Activated CD8-positive, alpha-beta memory T cell treated with anti-CD3 and anti-CD28 coated beads, Interleukin-2, amount 50 U/mL, for 24 hours (primary cell): ENCODE results near the gene ADAMTS16.

ENCODE experiments used
- DNase-seq: peaks from one replicate; pipeline ENCODE4 v3.0.0-alpha.2; 2020; ENCODE audit errors: extremely low read depth

Gene ADAMTS16

DNA sequence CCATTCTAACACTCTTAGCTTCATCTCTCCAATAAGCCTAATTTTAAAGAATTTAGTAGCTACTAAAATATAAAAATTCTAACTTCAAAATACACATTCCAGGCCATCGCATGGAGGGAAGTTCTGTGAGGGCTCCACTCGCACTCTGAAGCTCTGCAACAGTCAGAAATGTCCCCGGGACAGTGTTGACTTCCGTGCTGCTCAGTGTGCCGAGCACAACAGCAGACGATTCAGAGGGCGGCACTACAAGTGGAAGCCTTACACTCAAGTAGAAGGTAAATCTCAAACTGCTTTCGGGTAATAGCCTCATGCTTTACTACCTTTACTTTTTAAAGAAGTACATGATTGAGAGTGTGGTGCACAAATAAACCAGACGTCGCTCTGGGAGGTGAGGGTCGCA, 94.8 kb downstream of the ADAMTS16 start:
- no peak for DNase-seq

DNA sequence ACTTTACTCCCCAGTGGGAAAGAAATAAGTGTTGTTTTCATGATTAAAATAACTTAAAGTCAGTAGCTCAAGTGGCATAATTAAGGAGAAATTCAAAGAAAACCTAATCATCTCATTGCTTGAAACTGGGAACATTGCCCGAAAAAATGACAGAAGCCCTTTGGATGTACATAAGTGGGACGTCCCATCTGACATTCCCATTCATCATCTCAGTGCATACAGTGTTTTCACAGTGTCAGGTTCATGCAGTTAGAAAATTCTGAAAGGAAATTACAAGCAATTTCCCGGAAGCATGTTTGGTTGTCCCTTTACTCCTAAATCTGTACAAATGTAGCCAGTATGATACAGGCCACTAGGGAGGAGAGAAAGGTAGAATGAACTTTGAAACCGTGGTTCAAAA, 95.6 kb downstream of the ADAMTS16 start:
- DNase-seq = no peak

DNA sequence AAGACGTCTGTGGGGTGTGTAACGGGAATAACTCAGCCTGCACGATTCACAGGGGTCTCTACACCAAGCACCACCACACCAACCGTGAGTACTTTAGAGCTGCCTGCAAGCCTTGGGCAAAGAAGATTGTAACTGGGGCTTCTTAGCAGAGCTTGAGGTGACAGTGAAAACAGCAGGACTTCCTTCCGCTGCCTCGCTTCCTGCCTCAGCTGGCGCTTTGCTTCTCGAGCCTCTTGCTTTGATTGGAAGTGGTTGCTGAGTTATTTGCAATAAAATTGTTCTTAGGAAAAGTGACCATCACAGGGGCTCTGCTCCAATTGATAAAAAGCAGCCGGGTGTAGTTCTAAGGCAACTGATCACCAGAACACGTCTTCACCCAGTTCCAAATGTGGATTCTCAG, 99.1 kb downstream of the ADAMTS16 start:
- DNase-seq = no peak

DNA sequence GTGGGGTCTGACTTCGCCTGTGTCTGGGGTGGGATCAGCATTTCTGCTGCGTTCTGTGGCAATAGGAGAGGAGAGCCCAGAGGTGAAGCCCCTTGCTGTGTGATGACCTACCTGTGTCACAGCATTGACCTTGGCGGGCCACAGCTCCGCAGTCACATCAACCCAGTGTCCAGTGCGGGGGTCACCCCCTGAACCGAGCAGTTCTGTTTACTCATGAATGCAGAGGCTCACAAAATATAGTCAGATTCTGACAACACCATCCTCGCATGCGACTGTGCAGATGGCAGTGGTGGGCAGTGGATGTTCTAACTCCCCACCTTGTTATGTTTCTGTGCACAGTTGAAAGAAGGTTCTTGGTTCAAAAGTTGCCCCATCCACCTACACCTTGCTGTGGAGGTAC, 100.1 kb downstream of the ADAMTS16 start:
- no peak for DNase-seq

DNA sequence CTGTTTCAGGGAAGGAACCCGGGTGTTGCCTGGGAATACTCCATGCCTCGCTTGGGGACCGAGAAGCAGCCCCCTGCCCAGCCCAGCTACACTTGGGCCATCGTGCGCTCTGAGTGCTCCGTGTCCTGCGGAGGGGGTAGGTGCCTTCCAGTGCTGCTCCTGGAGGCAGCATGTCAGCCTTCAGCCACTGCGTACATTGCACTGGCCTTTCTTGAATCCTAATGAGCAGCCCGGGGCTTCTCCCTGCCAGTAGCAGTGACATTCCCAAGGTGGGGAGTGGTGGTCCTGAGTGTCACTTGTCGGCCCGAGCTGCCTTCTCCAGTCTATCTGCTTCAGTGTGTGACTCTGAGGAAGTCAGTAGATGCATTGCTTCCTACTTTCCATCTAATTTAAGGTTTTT, 101.9 kb downstream of the ADAMTS16 start:
- no peak for DNase-seq

DNA sequence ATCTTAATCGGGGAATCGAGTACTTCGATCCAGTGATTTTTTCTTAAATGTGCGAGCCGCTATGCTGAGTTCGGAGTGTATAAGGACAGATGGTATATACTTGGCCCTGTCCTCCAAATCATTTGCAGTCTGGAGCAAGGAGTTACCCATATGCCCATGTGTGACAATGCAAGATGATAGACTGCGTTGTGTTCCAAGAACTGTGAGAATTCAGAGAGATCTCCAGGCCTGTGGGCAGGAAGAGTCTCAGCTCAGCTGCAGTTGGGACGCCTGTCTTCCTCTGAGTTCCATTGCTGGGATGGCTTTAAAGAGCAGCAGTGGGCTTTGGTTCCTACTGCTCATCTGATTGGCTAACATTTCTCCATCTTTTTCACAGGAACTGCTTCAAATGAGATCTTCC, 106.6 kb downstream of the ADAMTS16 start:
- no peak for DNase-seq

DNA sequence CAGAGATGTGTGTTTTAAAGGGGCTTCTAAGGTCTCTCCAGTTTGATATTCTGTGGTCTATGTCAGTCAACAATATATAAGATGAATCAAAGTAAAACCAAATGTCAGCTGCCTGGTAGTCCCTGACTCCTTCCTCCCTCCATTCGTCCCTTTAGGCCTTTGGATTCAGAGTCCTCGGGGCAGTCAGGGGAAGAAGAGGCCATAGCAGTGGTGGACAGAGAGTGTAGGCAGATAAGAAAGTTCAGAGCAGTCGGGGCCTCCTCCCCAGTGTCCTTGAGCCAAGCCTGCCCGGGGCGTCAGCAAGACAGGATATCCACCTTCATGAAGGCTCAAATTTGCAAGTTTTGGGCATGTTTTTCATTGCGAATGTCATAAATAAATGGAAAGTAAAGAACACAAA, 110.6 kb downstream of the ADAMTS16 start:
- DNase-seq = no peak

DNA sequence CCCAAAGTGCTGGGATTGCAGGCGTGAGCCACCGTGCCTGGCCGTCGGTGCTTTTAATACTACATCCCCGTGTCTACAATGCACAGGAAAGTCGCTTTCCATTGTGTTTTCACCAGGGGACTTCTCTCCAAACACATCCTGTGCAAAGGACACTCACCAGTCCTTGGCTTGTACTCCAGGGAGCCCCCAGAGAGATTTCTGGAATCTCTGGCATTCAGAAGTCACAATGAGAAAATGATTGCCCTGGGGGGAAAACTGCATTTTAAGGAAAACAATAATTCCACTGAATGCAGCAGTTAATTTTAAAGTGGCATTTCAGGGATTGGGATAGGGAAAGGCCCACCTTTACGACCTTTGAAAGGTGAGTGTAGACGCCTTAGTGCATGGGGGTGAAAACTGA, 112.0 kb downstream of the ADAMTS16 start:
- no peak for DNase-seq

DNA sequence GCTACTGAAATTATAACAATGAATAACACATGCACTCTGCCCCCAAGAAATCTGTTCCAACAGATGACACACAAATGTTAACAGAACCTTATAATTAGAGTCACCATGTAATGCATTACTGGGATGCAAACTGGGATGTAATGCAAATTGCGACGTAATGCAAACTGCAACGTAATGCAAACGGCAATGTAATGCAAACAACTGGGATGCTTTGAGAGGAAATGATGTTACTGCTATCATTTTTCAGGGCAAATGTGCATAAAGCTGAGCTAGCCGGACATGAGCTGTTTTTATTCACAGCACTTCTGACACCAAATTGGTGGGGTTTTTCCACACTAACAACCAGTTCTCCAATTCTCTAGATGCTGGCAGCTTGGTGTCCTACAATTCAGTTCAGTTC, 117.2 kb downstream of the ADAMTS16 start:
- DNase-seq = no peak

DNA sequence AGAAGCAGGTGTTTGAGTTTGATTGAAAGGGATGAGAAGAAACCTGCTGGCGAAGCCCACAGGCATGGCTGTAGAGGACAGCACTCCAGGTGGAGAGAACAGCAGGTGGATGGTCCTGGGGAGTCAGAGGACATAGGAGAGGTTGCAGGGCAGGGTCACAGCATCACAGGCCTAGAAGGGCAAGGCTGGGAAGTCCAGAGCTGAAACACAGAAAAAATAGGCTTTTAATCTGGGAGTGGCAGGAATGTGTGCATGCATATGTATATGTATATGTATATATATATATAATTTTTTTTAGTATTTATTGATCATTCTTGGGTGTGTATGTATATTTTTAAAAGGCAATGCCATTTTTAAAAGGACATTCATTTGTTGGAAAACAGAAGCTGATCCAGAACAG, 118.4 kb downstream of the ADAMTS16 start:
- DNase-seq = no peak

DNA sequence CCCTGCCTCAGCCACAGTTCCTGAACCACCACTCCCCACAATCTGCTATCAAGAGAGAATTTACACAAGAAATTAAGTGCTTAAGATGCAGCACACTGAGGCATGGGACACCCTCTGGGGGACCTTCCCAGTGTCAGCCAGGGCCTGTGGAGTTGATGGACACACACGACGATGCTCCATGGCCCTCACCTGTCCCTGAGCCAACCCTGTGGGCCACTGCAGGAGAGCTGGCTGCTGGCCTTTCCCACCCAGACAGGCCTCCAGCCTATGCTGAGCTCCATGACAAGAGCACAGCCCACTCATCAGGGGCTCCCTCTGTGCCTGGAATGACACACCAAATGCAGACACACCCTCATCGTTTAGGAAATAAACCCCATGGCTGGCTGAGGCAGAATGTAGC, 124.6 kb downstream of the ADAMTS16 start:
- DNase-seq = no peak

DNA sequence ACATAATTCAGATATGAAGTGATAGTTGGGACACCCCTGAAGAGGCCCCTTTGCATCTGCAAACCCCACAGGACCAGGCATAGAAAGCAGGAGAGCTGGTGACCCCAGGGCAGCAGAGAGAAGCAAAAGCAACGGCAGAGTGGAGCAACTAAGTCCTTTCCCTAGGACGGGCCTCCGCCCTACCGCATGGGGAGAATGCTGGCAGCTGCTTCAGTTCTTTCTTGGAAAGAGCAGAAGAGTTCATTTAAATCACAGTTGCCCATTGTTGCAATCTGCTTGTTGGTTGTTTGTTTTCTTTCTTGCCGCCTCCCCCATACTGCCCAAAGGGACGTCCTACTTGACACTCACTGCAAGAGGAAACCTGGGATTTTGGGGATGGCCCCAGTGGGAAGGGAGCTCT, 126.2 kb downstream of the ADAMTS16 start:
- DNase-seq = no peak

DNA sequence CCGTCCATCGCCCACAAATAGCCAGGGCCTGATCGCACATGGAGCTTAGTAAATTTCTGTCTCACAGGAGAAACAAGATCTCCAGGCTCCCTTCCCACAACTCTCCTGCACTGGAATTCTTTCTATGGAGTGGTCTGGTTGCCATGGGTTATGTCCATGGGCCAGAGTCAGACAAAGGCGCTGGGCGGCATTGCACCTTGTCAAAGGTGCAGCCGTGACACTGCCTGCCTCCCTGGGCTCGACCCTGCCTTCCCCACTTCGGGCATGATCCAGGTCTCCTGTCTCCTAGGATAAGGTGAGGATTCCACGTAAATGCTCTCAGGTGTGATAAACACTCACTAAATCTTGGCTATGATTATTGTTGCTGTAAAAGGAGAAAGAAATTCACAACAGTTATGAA, 130.0 kb downstream of the ADAMTS16 start:
- no peak for DNase-seq

DNA sequence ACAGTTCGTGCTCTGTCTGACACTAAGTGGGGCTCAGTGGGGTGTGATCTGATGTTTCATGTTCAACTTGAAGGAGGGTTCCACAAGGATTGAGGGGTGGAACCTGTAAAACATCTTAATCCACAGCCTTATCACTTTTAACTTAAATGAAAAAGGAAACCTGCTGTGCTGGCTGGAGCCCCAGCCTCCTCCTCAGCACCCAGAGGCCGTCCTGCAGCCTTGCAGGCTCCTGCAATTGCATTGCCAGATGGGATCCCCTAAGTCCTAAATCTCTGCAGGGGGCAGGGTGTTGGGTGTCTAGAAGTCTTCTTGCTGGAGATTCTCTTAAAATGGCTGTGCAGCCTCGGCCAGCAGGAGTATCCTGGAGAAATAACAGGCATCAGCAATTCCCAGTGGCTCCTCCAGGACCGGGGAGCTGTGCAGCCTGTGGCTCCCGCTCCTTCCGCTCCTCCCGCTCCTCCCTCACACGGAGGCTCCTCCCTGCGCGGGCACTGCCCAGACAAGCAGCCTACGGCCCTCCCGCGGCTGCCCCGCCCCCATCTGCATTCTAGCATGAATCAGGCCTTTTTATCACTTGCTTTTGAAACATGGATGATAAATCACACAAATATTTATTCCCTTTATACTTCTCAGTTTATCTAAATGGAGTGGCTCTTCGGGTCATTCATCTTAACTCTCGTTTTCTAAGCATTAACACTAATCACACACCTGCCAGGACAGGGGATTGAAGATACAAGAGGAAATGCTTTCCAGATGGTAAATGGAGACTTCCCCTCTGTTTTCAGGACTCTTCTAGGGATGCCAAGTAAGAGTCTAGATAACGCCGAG, 131.0 kb downstream of the ADAMTS16 start:
- no peak for DNase-seq

DNA sequence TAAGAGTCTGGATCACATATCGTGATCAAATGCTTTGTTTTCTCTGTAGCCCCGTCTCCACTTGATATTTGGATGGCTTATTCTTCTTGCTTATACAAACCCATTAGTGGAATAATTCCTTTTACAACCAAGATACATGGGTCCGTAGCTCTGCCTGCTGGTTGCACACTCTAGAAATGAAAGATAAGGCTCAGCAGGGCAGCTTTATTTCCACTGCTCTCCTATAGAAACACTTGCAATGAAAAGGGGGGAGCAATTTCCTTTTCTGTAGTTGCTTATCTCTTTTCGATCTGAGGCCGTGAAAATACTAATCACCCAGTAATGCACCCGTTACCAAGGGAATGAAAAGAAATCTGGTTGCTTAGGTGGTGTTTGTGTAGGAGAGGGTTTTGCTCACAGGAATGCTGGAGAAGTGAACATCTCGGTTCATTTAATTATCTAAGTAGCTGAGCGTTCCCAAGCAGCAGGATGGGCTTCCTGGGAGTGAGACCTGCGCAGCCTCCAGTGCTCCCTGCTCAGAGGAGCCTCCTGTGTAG, 131.7 kb downstream of the ADAMTS16 start:
- no peak for DNase-seq

DNA sequence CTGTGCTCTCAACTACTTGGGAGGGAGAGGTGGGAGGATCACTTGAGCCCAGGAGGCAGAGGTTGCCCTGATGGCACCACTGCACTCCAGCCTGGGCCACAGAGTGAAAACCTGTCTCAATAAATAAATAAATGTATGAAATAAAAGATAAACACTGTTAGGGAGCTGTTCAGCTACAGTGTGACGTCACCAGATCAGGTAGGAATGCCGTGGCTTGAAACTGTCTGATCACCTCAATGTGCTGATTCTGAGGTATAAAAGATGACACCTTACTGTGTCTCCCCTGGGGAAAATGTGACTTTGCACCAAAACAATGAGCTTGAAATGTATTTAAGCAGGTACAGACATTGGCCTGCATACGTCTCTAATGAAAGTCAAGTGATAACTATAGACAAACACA, 133.3 kb downstream of the ADAMTS16 start:
- no peak for DNase-seq

DNA sequence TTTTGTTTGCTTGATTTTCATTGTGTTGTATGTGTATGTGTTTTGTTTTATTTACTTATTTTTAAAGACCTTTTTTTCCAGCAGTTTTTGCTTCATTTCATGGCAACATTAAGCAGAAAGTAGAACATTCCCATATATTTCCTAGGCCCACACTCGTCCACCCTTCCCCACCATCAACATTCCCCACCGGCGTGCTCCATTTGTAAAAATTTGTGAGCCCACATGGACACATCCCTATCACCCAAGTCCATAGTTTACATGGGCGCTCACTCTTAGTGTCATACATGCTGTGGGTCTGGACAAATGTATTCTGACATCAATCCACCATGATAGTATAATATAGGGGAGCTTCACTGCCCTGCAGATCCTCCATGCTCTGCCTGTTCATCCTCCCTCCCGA, 133.8 kb downstream of the ADAMTS16 start:
- DNase-seq = no peak

DNA sequence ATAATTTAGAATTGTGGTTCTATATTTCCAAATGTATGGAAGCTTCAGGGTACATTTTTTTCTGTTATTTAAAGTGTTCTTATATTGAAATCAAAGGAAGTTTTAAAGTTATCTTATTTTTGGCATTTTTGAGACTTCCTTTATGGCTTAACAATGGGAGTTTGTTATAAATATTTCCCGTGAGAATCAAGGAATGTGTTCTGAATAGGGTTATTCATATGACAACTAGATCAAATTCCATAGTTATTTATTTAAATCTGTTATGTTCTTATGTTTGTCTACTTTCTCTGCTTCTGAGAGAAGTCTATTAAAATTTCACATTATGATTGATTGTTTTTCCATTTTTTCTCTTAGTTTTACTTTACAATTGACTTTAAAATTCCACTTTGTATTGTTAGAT, 135.1 kb downstream of the ADAMTS16 start:
- DNase-seq = no peak

DNA sequence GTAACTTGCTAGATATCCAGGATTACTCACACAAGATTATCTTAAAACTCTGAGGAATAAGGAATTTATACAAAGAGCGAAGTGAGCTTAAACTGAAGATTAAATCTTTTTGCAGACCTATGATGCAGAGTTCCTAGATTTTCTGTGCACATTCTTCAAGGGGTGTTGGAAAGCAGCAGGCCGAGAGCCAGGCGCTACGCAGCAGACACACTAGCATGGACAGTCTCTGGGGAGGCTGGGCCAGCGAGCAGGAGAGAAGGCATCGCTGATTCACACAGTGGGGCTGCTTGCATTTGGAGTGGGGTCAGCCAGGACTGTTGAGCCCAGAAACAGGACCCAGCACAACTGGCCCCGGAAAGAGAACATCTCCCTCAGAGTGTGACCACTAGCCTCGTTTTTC, 136.3 kb downstream of the ADAMTS16 start:
- no peak for DNase-seq

DNA sequence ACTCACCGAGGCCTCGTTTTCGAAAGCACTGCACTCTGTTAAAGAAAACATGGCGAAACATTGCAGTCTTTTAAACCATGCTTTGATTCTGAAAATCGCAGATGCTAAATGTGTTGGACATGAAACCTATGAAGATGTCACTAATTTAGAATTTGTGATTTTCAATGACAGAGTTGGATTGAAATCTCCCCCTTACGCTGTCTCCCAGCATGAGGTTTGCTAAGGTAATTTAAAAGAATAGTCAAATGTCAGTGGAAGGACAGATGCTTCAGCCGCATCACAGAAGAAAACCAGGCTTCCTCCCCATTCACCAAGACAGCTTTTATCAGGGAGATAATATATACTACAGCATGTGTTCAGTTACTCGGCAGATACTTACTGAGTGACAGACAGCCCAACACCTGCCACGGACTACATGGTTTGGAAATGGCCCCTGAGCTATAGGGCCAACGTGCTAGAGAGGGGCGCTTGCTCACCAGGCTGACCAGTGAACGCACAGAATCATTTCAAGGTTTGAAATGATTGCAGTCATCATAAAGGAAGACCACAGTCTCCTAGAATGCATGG, 136.9 kb downstream of the ADAMTS16 start:
- no peak for DNase-seq

DNA sequence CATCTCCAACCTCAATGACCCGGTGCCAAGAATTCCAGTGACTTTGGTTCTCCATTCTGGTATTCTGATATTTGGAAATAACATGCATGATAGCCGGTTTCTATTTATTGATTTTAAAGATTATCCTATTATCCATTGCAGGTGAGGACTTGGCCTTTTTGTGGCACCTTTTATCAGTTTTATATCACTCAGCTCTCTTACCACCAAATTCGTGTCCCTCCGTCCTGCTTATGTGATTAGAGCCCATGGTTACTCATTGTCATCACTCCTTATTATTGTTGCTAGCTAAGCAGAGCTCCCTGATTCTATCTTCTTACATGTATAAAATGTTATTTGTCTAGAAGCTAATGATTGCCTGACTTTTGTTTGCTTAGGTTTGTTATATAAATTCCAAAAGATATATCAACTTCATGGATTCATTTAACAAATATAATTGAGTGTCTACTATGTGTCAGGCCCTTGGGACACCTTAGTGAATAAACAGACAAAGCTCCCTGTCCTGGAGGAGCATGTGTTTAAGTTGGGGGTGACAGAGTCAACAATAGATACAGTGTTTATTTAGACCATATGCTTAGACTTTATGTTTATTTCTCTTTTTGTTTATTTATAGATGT, 138.2 kb downstream of the ADAMTS16 start:
- DNase-seq = no peak

DNA sequence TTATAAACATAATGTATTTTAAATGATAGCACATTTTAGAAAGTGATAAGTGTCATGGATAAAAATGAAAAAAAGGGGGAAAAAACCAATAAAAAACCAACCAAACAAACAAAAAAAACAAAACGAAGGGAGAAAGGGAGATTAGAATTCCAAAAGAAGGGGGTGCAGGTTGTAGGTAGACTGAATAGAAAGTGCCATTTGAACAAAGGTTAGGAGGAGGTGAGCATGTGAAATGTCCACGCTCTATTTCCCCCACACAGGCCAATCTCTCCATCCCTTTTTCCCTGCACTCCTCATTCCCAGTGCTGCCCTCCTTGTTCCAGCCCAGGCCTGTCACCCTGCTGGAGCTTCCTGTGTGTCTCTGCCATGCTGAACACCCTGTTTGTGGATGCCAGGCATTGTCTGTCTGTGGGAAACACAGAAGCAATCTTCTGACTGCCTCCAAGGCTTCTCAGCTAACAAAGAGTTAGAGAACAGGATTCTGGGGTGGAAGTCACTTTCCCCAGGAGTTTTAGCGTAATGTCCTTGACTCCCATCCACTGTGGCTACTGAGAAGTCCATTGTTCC, 138.8 kb downstream of the ADAMTS16 start:
- no peak for DNase-seq

DNA sequence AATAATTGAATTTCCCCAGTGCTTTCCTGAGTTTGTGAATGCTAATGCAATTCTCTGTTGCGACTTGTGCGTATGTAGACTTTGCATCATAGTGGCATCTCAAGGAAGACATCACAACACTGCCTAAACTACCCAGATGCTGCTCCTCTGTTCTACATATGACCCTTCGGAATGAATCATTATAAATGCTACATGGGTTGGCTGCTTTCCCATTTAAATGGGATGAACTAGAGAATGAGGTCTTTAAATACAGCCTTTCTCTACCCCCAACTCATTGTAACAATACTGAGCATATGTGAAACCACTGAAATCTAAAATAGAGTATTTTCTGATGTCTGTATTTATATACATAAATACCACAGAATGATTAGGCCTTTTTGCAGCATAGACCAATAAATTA, 145.8 kb downstream of the ADAMTS16 start:
- DNase-seq = no peak
